ENCODE measurements around the gene TEX44. TPM values are rescaled to one million over a fixed set of nuclear protein-coding genes. Genes with fewer than 3 reads are reported as not detected.
A peak's percentile ranks its signal among the peaks of the same experiment; 100 is the strongest.
"Not testable (repeated sequence)": the region's sequence is repeated elsewhere in the genome, so short reads cannot be mapped to it uniquely, and the experiment has no call there.

The TEX44 gene
- total RNA-seq, 1 donor from 2014 or later = not detected

GRCh38 chr2:231587744-231588143 lies 4.9 kb upstream of the TEX44 start:
- not testable (repeated sequence) for H3K27me3 ChIP-seq (ENCODE audit: control insufficient read depth in 3 of 3, insufficient read depth in 3 of 3, low read length in 3 of 3); H3K9ac ChIP-seq (ENCODE audit: low read depth in 1 of 3, low read length in 3 of 3)

GRCh38 chr2:231589656-231590055 lies 3.0 kb upstream of the TEX44 start:
- Histone ChIP-seq H3K27me3 (ENCODE audit: control insufficient read depth in 3 of 3, insufficient read depth in 3 of 3, low read length in 3 of 3) (peaks cover 0 to 3% (median 3%) of the 10 kb centered on the region in 3 donors), H3K4me3 (ENCODE audit: low read length in 3 of 3) (no peak overlapping the region), H3K36me3 (ENCODE audit: control insufficient read depth in 3 of 3, insufficient read depth in 3 of 3, low read length in 3 of 3) (no peaks in the 10 kb centered on the region), H3K27ac (ENCODE audit: low read depth, low read length) (no peak overlapping the region), H3K9ac (ENCODE audit: low read depth in 1 of 3, low read length in 3 of 3) (no peak overlapping the region), H3K9me3 (ENCODE audit: control insufficient read depth in 3 of 3, low read length in 3 of 3) (no peaks in the 10 kb centered on the region), H3K4me1 (ENCODE audit: control insufficient read depth in 3 of 3, insufficient read depth in 3 of 3, low read length in 3 of 3) (no peaks in the 10 kb centered on the region)

More at GRCh38 chr2:231587744-231588143, 4.9 kb upstream of the TEX44 start:
- not testable (repeated sequence) for H3K4me3 ChIP-seq (ENCODE audit: low read length in 3 of 3); H3K36me3 ChIP-seq (ENCODE audit: control insufficient read depth in 3 of 3, insufficient read depth in 3 of 3, low read length in 3 of 3); H3K9me3 ChIP-seq (ENCODE audit: control insufficient read depth in 3 of 3, low read length in 3 of 3); H3K4me1 ChIP-seq (ENCODE audit: control insufficient read depth in 3 of 3, insufficient read depth in 3 of 3, low read length in 3 of 3); H3K27ac ChIP-seq (ENCODE audit: low read depth, low read length)

- no peak overlapping the region for H3K9ac ChIP-seq (ENCODE audit: low read depth in 1 of 3, low read length in 3 of 3)
- H3K4me1 ChIP-seq (ENCODE audit: control insufficient read depth in 3 of 3, insufficient read depth in 3 of 3, low read length in 3 of 3) = no peaks in the 10 kb centered on the region
- H3K27me3 ChIP-seq (ENCODE audit: control insufficient read depth in 3 of 3, insufficient read depth in 3 of 3, low read length in 3 of 3) = peaks cover 0 to 3% (median 3%) of the 10 kb centered on the region in 3 donors
- no peaks in the 10 kb centered on the region for H3K36me3 ChIP-seq (ENCODE audit: control insufficient read depth in 3 of 3, insufficient read depth in 3 of 3, low read length in 3 of 3)
- H3K9me3 ChIP-seq (ENCODE audit: control insufficient read depth in 3 of 3, low read length in 3 of 3) = no peaks in the 10 kb centered on the region
- no peak overlapping the region for H3K4me3 ChIP-seq (ENCODE audit: low read length in 3 of 3)
- no peak overlapping the region for H3K27ac ChIP-seq (ENCODE audit: low read depth, low read length)
Measured at GRCh38 chr2:231590614-231591013, 2.0 kb upstream of the TEX44 start.

- Histone ChIP-seq H3K27me3 (ENCODE audit: control insufficient read depth in 3 of 3, insufficient read depth in 3 of 3, low read length in 3 of 3) (peaks cover 0 to 3% (median 3%) of the 10 kb centered on the region in 3 donors), H3K9ac (ENCODE audit: low read depth in 1 of 3, low read length in 3 of 3) (no peak overlapping the region), H3K27ac (ENCODE audit: low read depth, low read length) (no peak overlapping the region), H3K36me3 (ENCODE audit: control insufficient read depth in 3 of 3, insufficient read depth in 3 of 3, low read length in 3 of 3) (no peaks in the 10 kb centered on the region), H3K9me3 (ENCODE audit: control insufficient read depth in 3 of 3, low read length in 3 of 3) (no peaks in the 10 kb centered on the region), H3K4me1 (ENCODE audit: control insufficient read depth in 3 of 3, insufficient read depth in 3 of 3, low read length in 3 of 3) (peaks cover 8 to 13% (median 11%) of the 10 kb centered on the region in 3 donors), H3K4me3 (ENCODE audit: low read length in 3 of 3) (no peak overlapping the region)
Measured at GRCh38 chr2:231593666-231594065, 1.0 kb downstream of the TEX44 start.

GRCh38 chr2:231597014-231597611 lies 4.4 kb downstream of the TEX44 start:
- Histone ChIP-seq H3K9me3 (ENCODE audit: control insufficient read depth in 3 of 3, low read length in 3 of 3) (no peaks in the 10 kb centered on the region), H3K27ac (ENCODE audit: low read depth, low read length) (peak overlapping the region; percentile 72), H3K9ac (ENCODE audit: low read depth in 1 of 3, low read length in 3 of 3) (peak overlapping the region; percentile 33 to 57 (median 38)), H3K27me3 (ENCODE audit: control insufficient read depth in 3 of 3, insufficient read depth in 3 of 3, low read length in 3 of 3) (peaks cover 0 to 3% (median 3%) of the 10 kb centered on the region in 3 donors), H3K36me3 (ENCODE audit: control insufficient read depth in 3 of 3, insufficient read depth in 3 of 3, low read length in 3 of 3) (no peaks in the 10 kb centered on the region), H3K4me3 (ENCODE audit: low read length in 3 of 3) (peak overlapping the region in 2 of 3 donors; percentile 41 to 49), H3K4me1 (ENCODE audit: control insufficient read depth in 3 of 3, insufficient read depth in 3 of 3, low read length in 3 of 3) (peaks cover 8 to 23% (median 11%) of the 10 kb centered on the region in 3 donors)

GRCh38 chr2:231597627-231598026 lies 5.0 kb downstream of the TEX44 start:
- H3K4me1 ChIP-seq (ENCODE audit: control insufficient read depth in 3 of 3, insufficient read depth in 3 of 3, low read length in 3 of 3) = peaks cover 8 to 23% (median 11%) of the 10 kb centered on the region in 3 donors
- no peak overlapping the region for H3K4me3 ChIP-seq (ENCODE audit: low read length in 3 of 3)
- H3K27me3 ChIP-seq (ENCODE audit: control insufficient read depth in 3 of 3, insufficient read depth in 3 of 3, low read length in 3 of 3) = peaks cover 0 to 3% (median under 1%) of the 10 kb centered on the region in 3 donors
- peak overlapping the region in 2 of 3 donors; percentile 33 to 57 for H3K9ac ChIP-seq (ENCODE audit: low read depth in 1 of 3, low read length in 3 of 3)
- no peaks in the 10 kb centered on the region for H3K9me3 ChIP-seq (ENCODE audit: control insufficient read depth in 3 of 3, low read length in 3 of 3)
- peak overlapping the region; percentile 72 for H3K27ac ChIP-seq (ENCODE audit: low read depth, low read length)
- H3K36me3 ChIP-seq (ENCODE audit: control insufficient read depth in 3 of 3, insufficient read depth in 3 of 3, low read length in 3 of 3) = no peaks in the 10 kb centered on the region

- H3K9me3 ChIP-seq (ENCODE audit: control insufficient read depth in 3 of 3, low read length in 3 of 3) = no peaks in the 10 kb centered on the region
- H3K4me3 ChIP-seq (ENCODE audit: low read length in 3 of 3) = no peak overlapping the region
- no peaks in the 10 kb centered on the region for H3K36me3 ChIP-seq (ENCODE audit: control insufficient read depth in 3 of 3, insufficient read depth in 3 of 3, low read length in 3 of 3)
- H3K4me1 ChIP-seq (ENCODE audit: control insufficient read depth in 3 of 3, insufficient read depth in 3 of 3, low read length in 3 of 3) = peaks cover 33 to 49% (median 34%) of the 10 kb centered on the region in 3 donors
- H3K27ac ChIP-seq (ENCODE audit: low read depth, low read length) = no peak overlapping the region
- no peaks in the 10 kb centered on the region for H3K27me3 ChIP-seq (ENCODE audit: control insufficient read depth in 3 of 3, insufficient read depth in 3 of 3, low read length in 3 of 3)
- no peak overlapping the region for H3K9ac ChIP-seq (ENCODE audit: low read depth in 1 of 3, low read length in 3 of 3)
Measured at GRCh38 chr2:231600619-231601355, 8.1 kb downstream of the TEX44 start.

- Histone ChIP-seq H3K4me1 (ENCODE audit: control insufficient read depth in 3 of 3, insufficient read depth in 3 of 3, low read length in 3 of 3) (peaks cover 36 to 54% (median 40%) of the 10 kb centered on the region in 3 donors), H3K36me3 (ENCODE audit: control insufficient read depth in 3 of 3, insufficient read depth in 3 of 3, low read length in 3 of 3) (no peaks in the 10 kb centered on the region), H3K4me3 (ENCODE audit: low read length in 3 of 3) (no peak overlapping the region), H3K9me3 (ENCODE audit: control insufficient read depth in 3 of 3, low read length in 3 of 3) (no peaks in the 10 kb centered on the region), H3K9ac (ENCODE audit: low read depth in 1 of 3, low read length in 3 of 3) (no peak overlapping the region), H3K27ac (ENCODE audit: low read depth, low read length) (peak overlapping the region; percentile 25), H3K27me3 (ENCODE audit: control insufficient read depth in 3 of 3, insufficient read depth in 3 of 3, low read length in 3 of 3) (no peaks in the 10 kb centered on the region)
Measured at GRCh38 chr2:231601356-231602229, 8.9 kb downstream of the TEX44 start.

GRCh38 chr2:231602859-231603467 lies 10.3 kb downstream of the TEX44 start:
- Histone ChIP-seq H3K4me3 (ENCODE audit: low read length in 3 of 3) (no peak overlapping the region), H3K36me3 (ENCODE audit: control insufficient read depth in 3 of 3, insufficient read depth in 3 of 3, low read length in 3 of 3) (no peaks in the 10 kb centered on the region), H3K9ac (ENCODE audit: low read depth in 1 of 3, low read length in 3 of 3) (peak overlapping the region; percentile 70 to 95 (median 88)), H3K4me1 (ENCODE audit: control insufficient read depth in 3 of 3, insufficient read depth in 3 of 3, low read length in 3 of 3) (peaks cover 37 to 52% (median 38%) of the 10 kb centered on the region in 3 donors), H3K27ac (ENCODE audit: low read depth, low read length) (peak overlapping the region; percentile 100), H3K27me3 (ENCODE audit: control insufficient read depth in 3 of 3, insufficient read depth in 3 of 3, low read length in 3 of 3) (no peaks in the 10 kb centered on the region), H3K9me3 (ENCODE audit: control insufficient read depth in 3 of 3, low read length in 3 of 3) (no peaks in the 10 kb centered on the region)

Measured in skeletal muscle tissue (tissue), 4 donors.